WTC11 (cell line): ENCODE data around the gene HAO1. TPM values are rescaled to one million over a fixed set of nuclear protein-coding genes. Genes with fewer than 3 reads are reported as not detected.

Source experiments
- ATAC-seq: fragments of 200-7000 bp; cut with Tn5 transposase; 2 replicates; pipeline ENCODE4 v1.10.0; 2021; ENCODE audit warnings: mild to moderate bottlenecking, moderate library complexity
- CTCF ChIA-PET: fragments of 300-600 bp; sonication (Branson Sonifier 250); formaldehyde crosslinking; loops from one replicate; lab custom pipeline; 2021; ENCODE audit warnings: antibody characterized with exemption; lab: Charles Lee
- POLR2A ChIA-PET: fragments of 350-600 bp; sonication (Branson Sonifier 250); formaldehyde crosslinking; loops from one replicate; lab custom pipeline; 2021; ENCODE audit warnings: antibody characterized with exemption; lab: Charles Lee
- DNase-seq: peaks from one replicate; pipeline ENCODE4 v3.0.0; 2021; ENCODE audit warnings: low spot score
- H3K27ac Mint-ChIP-seq: 2 replicates; pipeline ENCODE4 v1.8.0; 2021; ENCODE audit warnings: mixed read lengths
- H3K27me3 Mint-ChIP-seq: 2 replicates; pipeline ENCODE4 v1.8.0; 2021; ENCODE audit warnings: low read depth, mild to moderate bottlenecking, moderate library complexity, mixed read lengths
- H3K36me3 Mint-ChIP-seq: 2 replicates; pipeline ENCODE4 v1.8.0; 2021; ENCODE audit warnings: mixed read lengths
- H3K4me1 Mint-ChIP-seq: 2 replicates; pipeline ENCODE4 v1.8.0; 2022; ENCODE audit warnings: mixed read lengths
- H3K4me3 Mint-ChIP-seq: 2 replicates; pipeline ENCODE4 v1.8.0; 2021; ENCODE audit warnings: mild to moderate bottlenecking, moderate library complexity, mixed read lengths
- H3K9me3 Mint-ChIP-seq: 2 replicates; pipeline ENCODE4 v1.8.0; 2021; ENCODE audit warnings: mixed read lengths
- CBFB ChIP-seq: sonication (generic); formaldehyde crosslinking; IDR thresholded peaks from 2 replicates; pipeline ENCODE4 v1.8.1; 2022; ENCODE audit warnings: mild to moderate bottlenecking, low read depth, missing genetic modification reagents
- E2F5 ChIP-seq: sonication (generic); formaldehyde crosslinking; IDR thresholded peaks from 2 replicates; pipeline ENCODE4 v1.8.1; 2022; ENCODE audit warnings: mild to moderate bottlenecking, moderate library complexity, missing genetic modification reagents
- GABPB1 ChIP-seq: sonication (generic); formaldehyde crosslinking; IDR thresholded peaks from 2 replicates; pipeline ENCODE4 v1.8.1; 2023; ENCODE audit warnings: mild to moderate bottlenecking, missing genetic modification reagents
- HMGXB4 ChIP-seq: sonication (generic); formaldehyde crosslinking; IDR thresholded peaks from 2 replicates; pipeline ENCODE4 v1.8.1; 2023; ENCODE audit warnings: mild to moderate bottlenecking, moderate library complexity, missing genetic modification reagents
- IRF1 ChIP-seq: sonication (generic); formaldehyde crosslinking; IDR thresholded peaks from 2 replicates; pipeline ENCODE4 v1.8.0; 2023; ENCODE audit warnings: missing genetic modification reagents
- MAX ChIP-seq: sonication (generic); formaldehyde crosslinking; IDR thresholded peaks from 2 replicates; pipeline ENCODE4 v1.8.0; 2022; ENCODE audit warnings: mild to moderate bottlenecking, missing genetic modification reagents
- NR2C2 ChIP-seq: sonication (generic); formaldehyde crosslinking; IDR thresholded peaks from 2 replicates; pipeline ENCODE4 v1.8.0; 2022; ENCODE audit warnings: mild to moderate bottlenecking, missing genetic modification reagents
- PRDM15 ChIP-seq: sonication (generic); formaldehyde crosslinking; IDR thresholded peaks from 2 replicates; pipeline ENCODE4 v1.8.0; 2022; ENCODE audit warnings: missing genetic modification reagents
- SMAD4 ChIP-seq: sonication (generic); formaldehyde crosslinking; IDR thresholded peaks from 2 replicates; pipeline ENCODE4 v1.8.0; 2022; ENCODE audit warnings: mild to moderate bottlenecking, missing genetic modification reagents
- SOX15 ChIP-seq: fragments of 250-450 bp; sonication (Bioruptor Pico); IDR thresholded peaks from 2 replicates; pipeline ENCODE4 v1.9.0; 2021; ENCODE audit warnings: mild to moderate bottlenecking
- TEAD1 ChIP-seq: sonication (generic); formaldehyde crosslinking; IDR thresholded peaks from 2 replicates; pipeline ENCODE4 v1.8.0; 2022; ENCODE audit warnings: mild to moderate bottlenecking, missing genetic modification reagents
- TP53 ChIP-seq: sonication (generic); formaldehyde crosslinking; IDR thresholded peaks from 2 replicates; pipeline ENCODE4 v1.8.1; 2023; ENCODE audit warnings: mild to moderate bottlenecking, missing genetic modification reagents
- USF1 ChIP-seq: sonication (generic); formaldehyde crosslinking; IDR thresholded peaks from 2 replicates; pipeline ENCODE4 v1.8.0; 2022; ENCODE audit warnings: mild to moderate bottlenecking, missing genetic modification reagents
- ZNF121 ChIP-seq: sonication (generic); formaldehyde crosslinking; IDR thresholded peaks from 2 replicates; pipeline ENCODE4 v1.8.0; 2023; ENCODE audit warnings: missing genetic modification reagents
- ZNF263 ChIP-seq: sonication (generic); formaldehyde crosslinking; IDR thresholded peaks from 2 replicates; pipeline ENCODE4 v1.8.1; 2022; ENCODE audit warnings: low read depth, mild to moderate bottlenecking, moderate library complexity, missing genetic modification reagents
- ZNF423 ChIP-seq: fragments of 250-450 bp; sonication (Bioruptor Pico); IDR thresholded peaks from 2 replicates; pipeline ENCODE4 v2.1.2; 2022; ENCODE audit warnings: mild to moderate bottlenecking, moderate library complexity
- ZNF425 ChIP-seq: fragments of 250-450 bp; sonication (Bioruptor Pico); conservative IDR thresholded peaks from 2 replicates; pipeline ENCODE4 v1.9.0; 2021; ENCODE audit warnings: mild to moderate bottlenecking
- total RNA-seq: library from RNA; stranded (reverse); gene quantifications from 3 replicates; pipeline ENCODE4 v1.2.3, GENCODE V29; 2021

Gene HAO1
- total RNA-seq, 1 experiment from 2014 or later, result not detected

GRCh38 chr20:7882076-7882475, 58.2 kb downstream of the HAO1 start:
- TF ChIP-seq TEAD1 (no peak), GABPB1 (CRISPR knock-in tag) (no peak), CBFB (CRISPR knock-in tag) (no peak), IRF1 (CRISPR knock-in tag) (no peak), E2F5 (no peak), PRDM15 (CRISPR knock-in tag) (no peak), ZNF263 (CRISPR knock-in tag) (no peak), MAX (CRISPR knock-in tag) (no peak), ZNF423 (CRISPR knock-in tag) (no peak), TP53 (CRISPR knock-in tag) (no peak), HMGXB4 (CRISPR knock-in tag) (no peak), NR2C2 (CRISPR knock-in tag) (no peak), ZNF121 (CRISPR knock-in tag) (no peak), SOX15 (CRISPR knock-in tag) (no peak), ZNF425 (CRISPR knock-in tag) (no peak), USF1 (CRISPR knock-in tag) (no peak), SMAD4 (CRISPR knock-in tag) (no peak)
- DNase-seq, result no peak
- Mint-ChIP-seq H3K4me3 (no peak overlapping the region), H3K36me3 (no peaks in the 10 kb centered on the region), H3K27me3 (no peaks in the 10 kb centered on the region), H3K27ac (no peak overlapping the region), H3K9me3 (no peaks in the 10 kb centered on the region), H3K4me1 (peaks cover 5% of the 10 kb centered on the region; the same call in 1 of the 2 replicates)
- ChIA-PET POLR2A (no interaction called here), CTCF (no interaction called here)
- no peak for ATAC-seq
